Fibroblast of villous mesenchyme (primary cell): ENCODE data around the gene MAP4K1. TPM values are rescaled to one million over a fixed set of nuclear protein-coding genes. Genes with fewer than 3 reads are reported as not detected.

Experiments
- DNase-seq: peaks from one replicate; pipeline ENCODE4 v3.0.0-alpha.2; 2010; ENCODE audit warnings: low read depth
- H3K4me3 ChIP-seq: 2 replicates; pipeline ENCODE4 v1.5.1; 2011; ENCODE audit warnings: low read depth, mild to moderate bottlenecking, low read length
- CTCF ChIP-seq: IDR thresholded peaks from 2 replicates; pipeline ENCODE4 v1.5.1; 2012; ENCODE audit warnings: low read depth, mild to moderate bottlenecking, low read length; ENCODE audit not compliant: insufficient read depth
- total RNA-seq: library from RNA; depleted of rRNA; stranded (reverse); fragments of >200 nt; gene quantifications from 2 replicates; pipeline ENCODE4 v1.2.3, GENCODE V29; 2012

Gene MAP4K1
- total RNA-seq, 1 donor = not detected

- no peak overlapping the region for H3K4me3 ChIP-seq
- DNase-seq = no peak
- TF ChIP-seq CTCF = no peak
Measured at GRCh38 chr19:38663957-38664502, 46.3 kb upstream of the MAP4K1 start.

- no peak for DNase-seq
- no peak for TF ChIP-seq CTCF
- H3K4me3 ChIP-seq = no peak overlapping the region
Measured at GRCh38 chr19:38663156-38663651, 45.5 kb upstream of the MAP4K1 start.

GRCh38 chr19:38662537-38663155, 44.9 kb upstream of the MAP4K1 start:
- no peak for DNase-seq
- no peak overlapping the region for H3K4me3 ChIP-seq
- TF ChIP-seq CTCF = no peak

DNA sequence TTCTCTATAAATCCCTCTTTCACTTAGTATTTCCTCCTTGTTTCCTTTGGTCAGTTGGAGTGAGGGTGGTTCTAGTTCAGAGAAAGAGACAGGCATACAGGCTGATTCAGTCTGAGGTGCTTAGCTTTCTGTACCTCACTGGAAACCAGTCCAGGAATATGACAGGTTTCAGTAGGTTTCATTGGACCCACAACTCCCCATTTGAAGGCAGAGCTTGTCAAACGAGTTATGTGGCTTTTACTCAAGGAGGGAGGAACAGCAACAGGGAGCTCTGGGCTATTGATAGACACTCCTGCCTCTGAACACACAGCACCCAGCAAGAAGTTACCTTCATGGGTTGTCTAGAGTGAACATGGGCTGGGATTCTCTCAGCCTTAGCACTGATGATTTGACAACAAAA, 44.2 kb upstream of the MAP4K1 start:
- no peak overlapping the region for H3K4me3 ChIP-seq
- no peak for TF ChIP-seq CTCF
- no peak for DNase-seq

DNA sequence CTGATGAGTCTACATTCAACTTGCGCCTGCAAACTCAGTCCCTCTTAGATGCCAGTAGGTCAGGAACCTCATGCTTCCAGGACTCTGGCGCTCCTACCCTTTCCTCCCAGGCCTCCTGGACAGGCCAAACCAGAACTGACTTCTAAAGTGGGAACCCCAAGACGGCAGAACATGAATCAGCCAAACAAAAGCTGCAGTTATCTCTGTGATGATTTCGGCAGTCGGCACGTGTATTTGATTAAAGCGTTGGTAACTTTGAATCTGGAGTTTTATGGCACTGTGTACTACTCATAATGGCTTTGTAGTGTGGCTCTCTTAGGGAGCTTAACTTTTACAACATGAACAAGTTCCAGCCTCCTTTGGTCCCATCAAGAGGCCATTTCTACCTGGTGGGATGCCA, 43.4 kb upstream of the MAP4K1 start:
- DNase-seq = peak; percentile 56
- H3K4me3 ChIP-seq = no peak overlapping the region
- TF ChIP-seq CTCF = no peak

DNA sequence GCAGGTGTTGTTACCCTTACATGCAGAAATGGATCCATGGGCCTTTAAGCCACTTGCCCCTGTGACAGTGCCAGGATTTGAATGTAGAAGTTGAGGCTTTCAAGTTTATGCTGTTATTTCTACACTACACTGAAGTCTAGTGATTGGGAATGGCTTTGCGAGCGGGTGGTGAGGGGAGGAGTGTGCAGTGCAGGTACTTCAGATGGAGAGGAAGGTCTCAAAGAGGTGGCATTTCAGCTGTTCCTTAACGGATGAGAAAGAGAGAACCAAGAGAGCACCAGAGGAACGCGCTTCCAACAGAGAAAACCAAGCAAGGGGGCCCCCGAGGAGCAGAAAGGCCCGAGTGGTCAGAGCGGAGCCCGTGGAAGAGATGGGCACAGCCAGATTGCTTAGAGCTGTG, 43.0 kb upstream of the MAP4K1 start:
- DNase-seq = no peak
- no peak overlapping the region for H3K4me3 ChIP-seq
- no peak for TF ChIP-seq CTCF
